A549 (cell line): ENCODE measurements around the gene MMP15.

ENCODE experiments used
- CTCF ChIP-seq: fragments of >200 bp; sonication (Bioruptor Twin); formaldehyde crosslinking; IDR thresholded peaks from 3 replicates; pipeline ENCODE4 v1.5.1; 2016
- JUN ChIP-seq, 2 experiments: fragments of >200 bp; sonication (Bioruptor Twin); formaldehyde crosslinking; IDR thresholded peaks; 2 replicates in 1 of 2; 3 replicates in 1 of 2; pipeline ENCODE4 v1.6.1; 2016 to 2017

GRCh38 chr16:58019866-58020538 is 5.6 kb upstream of the MMP15 start:
- TF ChIP-seq JUN (IDR thresholded peaks at IDR 0.05) (no peak), CTCF (no peak)
